Pulmonary artery endothelial cell (primary cell): ENCODE results near the gene G2E3. TPM values are rescaled to one million over a fixed set of nuclear protein-coding genes. Genes with fewer than 3 reads are reported as not detected.

Experiments
- DNase-seq: peaks from one replicate; pipeline ENCODE4 v3.0.0-alpha.2; 2011; ENCODE audit warnings: low read depth, low spot score
- total RNA-seq: library from RNA; depleted of rRNA; stranded (reverse); fragments of >200 nt; gene quantifications from 2 replicates; pipeline ENCODE4 v1.2.3, GENCODE V29; 2014

G2E3 gene
- total RNA-seq, 1 donor from 2014 or later, result 14.0 TPM

GRCh38 chr14:30655658-30656057 is 96.7 kb downstream of the G2E3 start:
- no peak for DNase-seq

- no peak for DNase-seq
These were observed 97.3 kb downstream of the G2E3 start for GRCh38 chr14:30656190-30656632.

- no peak for DNase-seq
These were observed 98.1 kb downstream of the G2E3 start for GRCh38 chr14:30657050-30657449.

DNA sequence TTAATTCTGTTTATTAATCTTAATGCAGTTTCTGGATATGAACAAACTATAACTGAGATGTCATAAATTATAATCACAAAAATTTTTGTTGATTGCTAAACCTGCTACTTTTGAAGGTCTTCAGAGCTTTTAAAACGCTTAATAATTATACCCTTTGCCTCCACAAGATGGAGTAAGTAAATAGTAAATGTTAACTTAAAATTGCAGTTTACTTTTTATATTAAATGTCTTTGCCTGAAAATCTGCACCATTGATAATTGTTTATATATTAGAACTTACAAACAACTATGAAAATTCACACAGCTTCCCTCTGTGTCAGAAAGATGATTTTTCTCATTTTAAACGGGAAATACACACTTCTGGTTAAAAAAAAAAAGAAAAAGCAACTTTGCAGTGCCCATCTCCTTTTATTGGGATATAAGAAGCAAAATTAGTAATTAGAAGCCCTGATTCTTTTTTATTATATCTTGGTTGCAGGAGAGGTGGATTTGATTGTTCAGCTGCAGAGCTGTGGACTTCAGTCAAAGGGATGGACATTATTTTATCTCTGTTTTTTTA is 98.7 kb downstream of the G2E3 start:
- DNase-seq, result no peak

DNA sequence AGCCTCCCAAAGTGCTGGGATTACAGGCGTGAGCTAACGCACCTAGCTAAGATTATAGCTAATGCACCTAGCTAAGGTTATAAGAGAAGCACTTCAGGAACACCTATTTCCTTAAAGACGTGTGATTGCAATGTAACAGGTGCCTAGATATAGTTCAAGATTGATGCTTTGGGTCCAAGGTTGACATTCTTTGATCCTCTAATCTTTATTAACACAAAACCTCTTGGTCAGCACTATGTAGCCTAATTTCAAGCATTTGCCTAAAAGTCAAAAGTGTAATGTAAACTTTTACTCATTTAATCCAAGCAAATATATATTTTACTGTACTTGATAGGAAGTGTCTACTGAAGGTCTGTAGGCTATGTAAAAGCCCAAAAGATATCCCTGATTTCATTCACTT is 99.7 kb downstream of the G2E3 start:
- DNase-seq, result no peak

DNA sequence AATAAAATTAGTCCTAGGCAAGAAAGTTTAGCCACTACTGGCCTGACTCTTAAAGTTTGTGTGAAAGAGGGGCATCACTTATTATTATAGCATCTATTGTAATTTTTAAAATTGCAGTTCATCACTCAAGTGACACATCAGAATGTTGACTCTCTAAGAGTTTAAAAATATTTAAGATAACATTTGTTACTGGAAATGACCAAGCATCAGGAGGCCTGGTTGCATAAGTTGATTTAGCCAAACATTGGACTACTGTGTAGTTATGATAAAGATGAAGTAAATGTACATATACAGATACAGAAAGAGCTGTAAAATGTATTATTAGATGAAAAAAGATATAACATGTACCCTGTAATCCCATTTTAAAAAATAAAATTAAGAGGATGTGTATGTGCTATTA is 110.6 kb downstream of the G2E3 start:
- DNase-seq, result no peak

Other genes with a start within 250 kb of the G2E3 start
- 63.8 and 66.4 TPM in 2 replicates for gene SCFD1, start 63.2 kb downstream of the G2E3 start, total RNA-seq